ENCODE data around the gene RGS18. TPM values are rescaled to one million over a fixed set of nuclear protein-coding genes. Genes with fewer than 3 reads are reported as not detected.

The RGS18 gene
- total and polyA plus RNA-seq, 2 experiments from 2014 or later = not detected

- Histone ChIP-seq H2AFZ (no peak overlapping the region), H4K20me1 (replicated peaks; ENCODE audit: insufficient read depth) (no peaks in the 10 kb centered on the region), H3K36me3 (ENCODE audit: insufficient read depth) (no peaks in the 10 kb centered on the region), H3K9me2 (ENCODE audit: insufficient read depth) (no peaks in the 10 kb centered on the region), H3K27me3 (ENCODE audit: insufficient read depth) (no peaks in the 10 kb centered on the region), H3F3A (replicated peaks; ENCODE audit: low read depth) (no peaks in the 10 kb centered on the region), H3K27ac (ENCODE audit: low read depth) (no peak overlapping the region), H3K4me3 (no peak overlapping the region), H3K4me2 (no peak overlapping the region), H3K79me2 (replicated peaks; ENCODE audit: insufficient read depth) (no peaks in the 10 kb centered on the region), H3K4me1 (ENCODE audit: insufficient read depth) (peaks cover 9% of the 10 kb centered on the region; the same call in 1 of the 2 replicates)
- TF ChIP-seq, protein P1, sequence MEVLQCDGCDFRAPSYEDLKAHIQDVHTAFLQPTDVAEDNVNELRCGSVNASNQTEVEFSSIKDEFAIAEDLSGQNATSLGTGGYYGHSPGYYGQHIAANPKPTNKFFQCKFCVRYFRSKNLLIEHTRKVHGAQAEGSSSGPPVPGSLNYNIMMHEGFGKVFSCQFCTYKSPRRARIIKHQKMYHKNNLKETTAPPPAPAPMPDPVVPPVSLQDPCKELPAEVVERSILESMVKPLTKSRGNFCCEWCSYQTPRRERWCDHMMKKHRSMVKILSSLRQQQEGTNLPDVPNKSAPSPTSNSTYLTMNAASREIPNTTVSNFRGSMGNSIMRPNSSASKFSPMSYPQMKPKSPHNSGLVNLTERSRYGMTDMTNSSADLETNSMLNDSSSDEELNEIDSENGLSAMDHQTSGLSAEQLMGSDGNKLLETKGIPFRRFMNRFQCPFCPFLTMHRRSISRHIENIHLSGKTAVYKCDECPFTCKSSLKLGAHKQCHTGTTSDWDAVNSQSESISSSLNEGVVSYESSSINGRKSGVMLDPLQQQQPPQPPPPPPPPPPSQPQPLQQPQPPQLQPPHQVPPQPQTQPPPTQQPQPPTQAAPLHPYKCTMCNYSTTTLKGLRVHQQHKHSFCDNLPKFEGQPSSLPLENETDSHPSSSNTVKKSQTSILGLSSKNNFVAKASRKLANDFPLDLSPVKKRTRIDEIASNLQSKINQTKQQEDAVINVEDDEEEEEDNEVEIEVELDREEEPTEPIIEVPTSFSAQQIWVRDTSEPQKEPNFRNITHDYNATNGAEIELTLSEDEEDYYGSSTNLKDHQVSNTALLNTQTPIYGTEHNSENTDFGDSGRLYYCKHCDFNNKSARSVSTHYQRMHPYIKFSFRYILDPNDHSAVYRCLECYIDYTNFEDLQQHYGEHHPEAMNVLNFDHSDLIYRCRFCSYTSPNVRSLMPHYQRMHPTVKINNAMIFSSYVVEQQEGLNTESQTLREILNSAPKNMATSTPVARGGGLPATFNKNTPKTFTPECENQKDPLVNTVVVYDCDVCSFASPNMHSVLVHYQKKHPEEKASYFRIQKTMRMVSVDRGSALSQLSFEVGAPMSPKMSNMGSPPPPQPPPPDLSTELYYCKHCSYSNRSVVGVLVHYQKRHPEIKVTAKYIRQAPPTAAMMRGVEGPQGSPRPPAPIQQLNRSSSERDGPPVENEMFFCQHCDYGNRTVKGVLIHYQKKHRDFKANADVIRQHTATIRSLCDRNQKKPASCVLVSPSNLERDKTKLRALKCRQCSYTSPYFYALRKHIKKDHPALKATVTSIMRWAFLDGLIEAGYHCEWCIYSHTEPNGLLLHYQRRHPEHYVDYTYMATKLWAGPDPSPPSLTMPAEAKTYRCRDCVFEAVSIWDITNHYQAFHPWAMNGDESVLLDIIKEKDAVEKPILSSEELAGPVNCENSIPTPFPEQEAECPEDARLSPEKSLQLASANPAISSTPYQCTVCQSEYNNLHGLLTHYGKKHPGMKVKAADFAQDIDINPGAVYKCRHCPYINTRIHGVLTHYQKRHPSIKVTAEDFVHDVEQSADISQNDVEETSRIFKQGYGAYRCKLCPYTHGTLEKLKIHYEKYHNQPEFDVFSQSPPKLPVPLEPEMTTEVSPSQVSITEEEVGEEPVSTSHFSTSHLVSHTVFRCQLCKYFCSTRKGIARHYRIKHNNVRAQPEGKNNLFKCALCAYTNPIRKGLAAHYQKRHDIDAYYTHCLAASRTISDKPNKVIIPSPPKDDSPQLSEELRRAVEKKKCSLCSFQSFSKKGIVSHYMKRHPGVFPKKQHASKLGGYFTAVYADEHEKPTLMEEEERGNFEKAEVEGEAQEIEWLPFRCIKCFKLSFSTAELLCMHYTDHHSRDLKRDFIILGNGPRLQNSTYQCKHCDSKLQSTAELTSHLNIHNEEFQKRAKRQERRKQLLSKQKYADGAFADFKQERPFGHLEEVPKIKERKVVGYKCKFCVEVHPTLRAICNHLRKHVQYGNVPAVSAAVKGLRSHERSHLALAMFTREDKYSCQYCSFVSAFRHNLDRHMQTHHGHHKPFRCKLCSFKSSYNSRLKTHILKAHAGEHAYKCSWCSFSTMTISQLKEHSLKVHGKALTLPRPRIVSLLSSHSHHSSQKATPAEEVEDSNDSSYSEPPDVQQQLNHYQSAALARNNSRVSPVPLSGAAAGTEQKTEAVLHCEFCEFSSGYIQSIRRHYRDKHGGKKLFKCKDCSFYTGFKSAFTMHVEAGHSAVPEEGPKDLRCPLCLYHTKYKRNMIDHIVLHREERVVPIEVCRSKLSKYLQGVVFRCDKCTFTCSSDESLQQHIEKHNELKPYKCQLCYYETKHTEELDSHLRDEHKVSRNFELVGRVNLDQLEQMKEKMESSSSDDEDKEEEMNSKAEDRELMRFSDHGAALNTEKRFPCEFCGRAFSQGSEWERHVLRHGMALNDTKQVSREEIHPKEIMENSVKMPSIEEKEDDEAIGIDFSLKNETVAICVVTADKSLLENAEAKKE (CRISPR knock-in tag; IDR thresholded peaks at IDR 0.05) = no peak
- TF ChIP-seq ZNF114 (CRISPR knock-in tag; IDR thresholded peaks at IDR 0.05) (no peak), CREB1 (CRISPR knock-in tag; IDR thresholded peaks at IDR 0.05; ENCODE audit: low read depth) (no peak), EZH2phosphoT487 (IDR thresholded peaks at IDR 0.05; ENCODE audit: unreplicated experiment) (no peak), EZH2 (IDR thresholded peaks at IDR 0.05; ENCODE audit: low read depth, unreplicated experiment) (no peak), POLR2AphosphoS5 (IDR thresholded peaks at IDR 0.05; ENCODE audit: low read depth) (no peak), REST (IDR thresholded peaks at IDR 0.05; ENCODE audit: unreplicated experiment) (no peak), STAT1 (IDR thresholded peaks at IDR 0.05; ENCODE audit: unreplicated experiment) (no peak), ZNF331 (CRISPR knock-in tag; IDR thresholded peaks at IDR 0.05; ENCODE audit: low read depth) (no peak), NANOG (IDR thresholded peaks at IDR 0.05; ENCODE audit: borderline replicate concordance) (no peak), JUNB (IDR thresholded peaks at IDR 0.05; ENCODE audit: unreplicated experiment) (no peak)
- TF ChIP-seq, protein P2, sequence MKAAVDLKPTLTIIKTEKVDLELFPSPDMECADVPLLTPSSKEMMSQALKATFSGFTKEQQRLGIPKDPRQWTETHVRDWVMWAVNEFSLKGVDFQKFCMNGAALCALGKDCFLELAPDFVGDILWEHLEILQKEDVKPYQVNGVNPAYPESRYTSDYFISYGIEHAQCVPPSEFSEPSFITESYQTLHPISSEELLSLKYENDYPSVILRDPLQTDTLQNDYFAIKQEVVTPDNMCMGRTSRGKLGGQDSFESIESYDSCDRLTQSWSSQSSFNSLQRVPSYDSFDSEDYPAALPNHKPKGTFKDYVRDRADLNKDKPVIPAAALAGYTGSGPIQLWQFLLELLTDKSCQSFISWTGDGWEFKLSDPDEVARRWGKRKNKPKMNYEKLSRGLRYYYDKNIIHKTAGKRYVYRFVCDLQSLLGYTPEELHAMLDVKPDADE (IDR thresholded peaks at IDR 0.05) = no peak
- TF ChIP-seq, protein P3, sequence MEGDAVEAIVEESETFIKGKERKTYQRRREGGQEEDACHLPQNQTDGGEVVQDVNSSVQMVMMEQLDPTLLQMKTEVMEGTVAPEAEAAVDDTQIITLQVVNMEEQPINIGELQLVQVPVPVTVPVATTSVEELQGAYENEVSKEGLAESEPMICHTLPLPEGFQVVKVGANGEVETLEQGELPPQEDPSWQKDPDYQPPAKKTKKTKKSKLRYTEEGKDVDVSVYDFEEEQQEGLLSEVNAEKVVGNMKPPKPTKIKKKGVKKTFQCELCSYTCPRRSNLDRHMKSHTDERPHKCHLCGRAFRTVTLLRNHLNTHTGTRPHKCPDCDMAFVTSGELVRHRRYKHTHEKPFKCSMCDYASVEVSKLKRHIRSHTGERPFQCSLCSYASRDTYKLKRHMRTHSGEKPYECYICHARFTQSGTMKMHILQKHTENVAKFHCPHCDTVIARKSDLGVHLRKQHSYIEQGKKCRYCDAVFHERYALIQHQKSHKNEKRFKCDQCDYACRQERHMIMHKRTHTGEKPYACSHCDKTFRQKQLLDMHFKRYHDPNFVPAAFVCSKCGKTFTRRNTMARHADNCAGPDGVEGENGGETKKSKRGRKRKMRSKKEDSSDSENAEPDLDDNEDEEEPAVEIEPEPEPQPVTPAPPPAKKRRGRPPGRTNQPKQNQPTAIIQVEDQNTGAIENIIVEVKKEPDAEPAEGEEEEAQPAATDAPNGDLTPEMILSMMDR (conservative IDR thresholded peaks at IDR 0.05; ENCODE audit: low read depth in 2 of 2) = no peak
- Mint-ChIP-seq H3K4me1 (peaks cover 9% of the 10 kb centered on the region), H3K36me3 (ENCODE audit: low read depth) (no peaks in the 10 kb centered on the region), H3K4me3 (no peak overlapping the region), H3K9me3 (no peaks in the 10 kb centered on the region), H3K27ac (no peak overlapping the region), H3K27me3 (ENCODE audit: insufficient read depth, low read depth, poor library complexity) (no peaks in the 10 kb centered on the region)
- ATAC-seq (no peak), DNase-seq (ENCODE audit: low spot score) (no peak)
Measured at GRCh38 chr1:192224396-192224795, 66.1 kb downstream of the RGS18 start.
